Adipocyte (in vitro differentiated cells): Measurements from ENCODE around the gene IMMP1L.

ENCODE experiments used
- DNase-seq: peaks from one replicate; pipeline ENCODE4 v3.0.0-alpha.2; 2015; ENCODE audit warnings: low read depth
- H3K27me3 ChIP-seq: replicated peaks from 2 replicates; pipeline ENCODE4 v1.7.0; 2013; ENCODE audit warnings: mild to moderate bottlenecking, low read length, moderate library complexity; ENCODE audit not compliant: control insufficient read depth, insufficient read depth
- H3K36me3 ChIP-seq: 2 replicates; pipeline ENCODE4 v1.7.0; 2013; ENCODE audit warnings: low read length, mild to moderate bottlenecking, moderate library complexity; ENCODE audit not compliant: control insufficient read depth, insufficient read depth, severe bottlenecking
- H3K4me1 ChIP-seq: 2 replicates; pipeline ENCODE4 v1.7.0; 2013; ENCODE audit warnings: mild to moderate bottlenecking, low read length, moderate library complexity; ENCODE audit not compliant: control insufficient read depth, insufficient read depth
- H3K4me3 ChIP-seq: 2 replicates; pipeline ENCODE4 v1.7.0; 2013; ENCODE audit warnings: mild to moderate bottlenecking, low read length, moderate library complexity
- H3K9ac ChIP-seq: 2 replicates; pipeline ENCODE4 v1.7.0; 2013; ENCODE audit warnings: mild to moderate bottlenecking, low read length, moderate library complexity
- H3K9me3 ChIP-seq: 2 replicates; pipeline ENCODE4 v1.7.0; 2013; ENCODE audit warnings: mild to moderate bottlenecking, low read length, moderate library complexity; ENCODE audit not compliant: control insufficient read depth

IMMP1L gene

DNA sequence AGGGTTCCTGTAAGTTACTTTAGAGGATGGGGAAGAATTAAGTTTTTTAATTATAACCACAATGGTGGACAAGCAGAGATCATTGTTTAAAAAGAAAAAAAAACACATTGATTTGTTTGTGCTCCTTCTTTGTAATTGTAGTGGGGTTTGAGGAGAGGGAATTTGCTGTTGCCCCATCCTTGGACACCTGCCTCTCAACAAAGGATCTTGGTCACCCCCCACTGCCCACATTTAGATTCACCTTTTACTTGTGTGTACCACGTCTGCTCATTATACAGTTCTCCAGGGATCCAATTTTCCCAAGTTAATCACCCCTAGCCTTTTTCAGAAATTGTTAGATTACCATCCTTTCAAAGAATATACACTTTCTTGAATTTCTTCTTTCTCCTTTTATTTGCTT, 86.7 kb downstream of the IMMP1L start:
- Histone ChIP-seq H3K9ac (no peak overlapping the region), H3K36me3 (no peaks in the 10 kb centered on the region), H3K4me1 (no peaks in the 10 kb centered on the region), H3K9me3 (no peaks in the 10 kb centered on the region), H3K4me3 (no peak overlapping the region), H3K27me3 (no peaks in the 10 kb centered on the region)
- no peak for DNase-seq

DNA sequence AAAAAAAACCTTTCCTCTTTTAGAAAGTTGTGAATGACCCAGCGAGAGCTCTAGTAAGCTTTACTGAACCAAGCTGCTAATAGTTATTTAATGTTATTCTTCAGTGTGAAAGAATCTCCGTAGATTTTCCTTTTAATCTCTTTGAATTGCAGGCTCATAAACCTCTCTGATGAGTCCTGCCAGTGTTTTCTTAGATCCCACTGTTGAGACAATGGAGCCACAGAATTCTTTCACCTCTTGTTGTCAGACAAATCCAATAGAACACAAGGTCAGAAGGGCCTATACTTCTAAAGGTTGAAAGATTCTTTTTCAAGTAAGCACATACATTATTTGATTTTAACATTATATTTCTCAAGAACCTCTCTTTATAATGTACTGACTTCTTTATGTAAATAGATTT, 87.6 kb downstream of the IMMP1L start:
- Histone ChIP-seq H3K4me3 (no peak overlapping the region), H3K9me3 (no peaks in the 10 kb centered on the region), H3K36me3 (no peaks in the 10 kb centered on the region), H3K4me1 (no peaks in the 10 kb centered on the region), H3K27me3 (no peaks in the 10 kb centered on the region), H3K9ac (no peak overlapping the region)
- no peak for DNase-seq

DNA sequence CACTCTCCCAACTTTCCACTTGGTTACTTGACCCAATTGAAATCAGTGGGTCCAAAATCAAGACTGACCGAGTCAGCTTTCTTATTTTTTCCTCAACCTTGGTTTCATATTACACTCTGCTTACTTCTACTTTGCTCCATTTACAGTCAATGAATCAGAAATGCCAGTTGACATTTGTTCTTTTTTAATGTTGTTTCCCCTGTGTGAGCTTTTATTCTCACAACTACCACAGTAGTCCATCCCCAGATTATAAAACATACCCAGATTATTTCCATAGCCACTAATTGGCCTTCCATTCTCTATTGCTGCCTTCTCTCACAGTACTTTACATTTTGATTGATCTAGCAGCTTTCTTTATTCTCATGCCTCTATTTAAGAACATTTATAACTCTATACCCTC, 89.8 kb downstream of the IMMP1L start:
- DNase-seq: peak; percentile 15
- Histone ChIP-seq H3K9ac (no peak overlapping the region), H3K36me3 (peaks cover 3% of the 10 kb centered on the region), H3K9me3 (no peaks in the 10 kb centered on the region), H3K4me3 (no peak overlapping the region), H3K27me3 (no peaks in the 10 kb centered on the region), H3K4me1 (no peaks in the 10 kb centered on the region)

GRCh38 chr11:31419138-31419537, 90.3 kb downstream of the IMMP1L start:
- no peaks in the 10 kb centered on the region for H3K4me1 ChIP-seq
- no peaks in the 10 kb centered on the region for H3K9me3 ChIP-seq
- DNase-seq: no peak
- H3K27me3 ChIP-seq: no peaks in the 10 kb centered on the region
- no peak overlapping the region for H3K9ac ChIP-seq
- no peak overlapping the region for H3K4me3 ChIP-seq
- H3K36me3 ChIP-seq: peaks cover 3% of the 10 kb centered on the region

GRCh38 chr11:31417816-31418215, 91.6 kb downstream of the IMMP1L start:
- H3K9ac ChIP-seq: no peak overlapping the region
- no peak for DNase-seq
- H3K9me3 ChIP-seq: no peaks in the 10 kb centered on the region
- H3K4me1 ChIP-seq: no peaks in the 10 kb centered on the region
- H3K36me3 ChIP-seq: peaks cover 3% of the 10 kb centered on the region
- H3K27me3 ChIP-seq: no peaks in the 10 kb centered on the region
- no peak overlapping the region for H3K4me3 ChIP-seq

GRCh38 chr11:31417357-31417756, 92.1 kb downstream of the IMMP1L start:
- Histone ChIP-seq H3K27me3 (no peaks in the 10 kb centered on the region), H3K4me1 (no peaks in the 10 kb centered on the region), H3K9me3 (no peaks in the 10 kb centered on the region), H3K4me3 (no peak overlapping the region), H3K9ac (no peak overlapping the region), H3K36me3 (peaks cover 3% of the 10 kb centered on the region)
- no peak for DNase-seq

DNA sequence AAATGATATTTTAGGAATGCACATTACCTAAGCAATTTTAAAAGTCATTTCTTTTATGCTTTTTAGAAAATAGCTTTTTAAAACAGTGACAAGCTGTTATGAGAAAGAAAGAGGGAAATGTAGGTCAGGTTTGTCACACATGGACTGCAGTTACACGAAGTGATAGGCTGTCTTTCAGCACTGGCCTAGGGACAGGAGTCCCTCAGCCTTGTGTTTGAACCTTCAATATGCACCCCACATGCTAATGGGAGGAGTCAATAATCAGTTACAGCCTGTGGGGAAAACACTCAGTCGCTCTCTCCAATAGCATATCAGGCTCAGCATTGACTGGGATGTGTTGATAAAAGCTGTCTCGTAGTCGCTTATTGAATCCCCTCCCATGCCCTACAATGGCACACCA, 94.0 kb downstream of the IMMP1L start:
- no peaks in the 10 kb centered on the region for H3K4me1 ChIP-seq
- no peak for DNase-seq
- no peak overlapping the region for H3K9ac ChIP-seq
- H3K9me3 ChIP-seq: no peaks in the 10 kb centered on the region
- no peak overlapping the region for H3K4me3 ChIP-seq
- H3K27me3 ChIP-seq: no peaks in the 10 kb centered on the region
- H3K36me3 ChIP-seq: peaks cover 3% of the 10 kb centered on the region

GRCh38 chr11:31414338-31414737, 95.1 kb downstream of the IMMP1L start:
- Histone ChIP-seq H3K27me3 (no peaks in the 10 kb centered on the region), H3K9ac (no peak overlapping the region), H3K36me3 (peaks cover 3% of the 10 kb centered on the region), H3K9me3 (no peaks in the 10 kb centered on the region), H3K4me1 (no peaks in the 10 kb centered on the region), H3K4me3 (no peak overlapping the region)
- no peak for DNase-seq

- Histone ChIP-seq H3K27me3 (no peaks in the 10 kb centered on the region), H3K4me1 (no peaks in the 10 kb centered on the region), H3K9ac (no peak overlapping the region), H3K9me3 (no peaks in the 10 kb centered on the region), H3K36me3 (peaks cover 3% of the 10 kb centered on the region), H3K4me3 (no peak overlapping the region)
- peak; percentile 43 for DNase-seq
Measured at GRCh38 chr11:31412946-31413345, 96.5 kb downstream of the IMMP1L start.

- peaks cover 14% of the 10 kb centered on the region for H3K4me1 ChIP-seq
Measured at GRCh38 chr11:31408201-31408600, 101.2 kb downstream of the IMMP1L start.

GRCh38 chr11:31404614-31405013, 104.8 kb downstream of the IMMP1L start:
- Histone ChIP-seq H3K9me3 (no peaks in the 10 kb centered on the region), H3K9ac (peak overlapping the region; percentile 11), H3K27me3 (no peaks in the 10 kb centered on the region), H3K36me3 (no peaks in the 10 kb centered on the region), H3K4me1 (peaks cover 14% of the 10 kb centered on the region), H3K4me3 (peak overlapping the region; percentile 24)
- no peak for DNase-seq

More at GRCh38 chr11:31408201-31408600, 101.2 kb downstream of the IMMP1L start:
- Histone ChIP-seq H3K36me3 (no peaks in the 10 kb centered on the region), H3K9me3 (no peaks in the 10 kb centered on the region), H3K9ac (no peak overlapping the region), H3K27me3 (no peaks in the 10 kb centered on the region), H3K4me3 (no peak overlapping the region)
- DNase-seq: no peak

- H3K27me3 ChIP-seq: no peaks in the 10 kb centered on the region
- no peaks in the 10 kb centered on the region for H3K9me3 ChIP-seq
- DNase-seq: peak; percentile 63
- H3K36me3 ChIP-seq: no peaks in the 10 kb centered on the region
- H3K9ac ChIP-seq: no peak overlapping the region
- H3K4me1 ChIP-seq: no peaks in the 10 kb centered on the region
- H3K4me3 ChIP-seq: no peak overlapping the region
Measured at GRCh38 chr11:31397239-31397834, 112.1 kb downstream of the IMMP1L start.
